ENCODE measurements around the gene SPINK8.

SPINK8 gene

DNA sequence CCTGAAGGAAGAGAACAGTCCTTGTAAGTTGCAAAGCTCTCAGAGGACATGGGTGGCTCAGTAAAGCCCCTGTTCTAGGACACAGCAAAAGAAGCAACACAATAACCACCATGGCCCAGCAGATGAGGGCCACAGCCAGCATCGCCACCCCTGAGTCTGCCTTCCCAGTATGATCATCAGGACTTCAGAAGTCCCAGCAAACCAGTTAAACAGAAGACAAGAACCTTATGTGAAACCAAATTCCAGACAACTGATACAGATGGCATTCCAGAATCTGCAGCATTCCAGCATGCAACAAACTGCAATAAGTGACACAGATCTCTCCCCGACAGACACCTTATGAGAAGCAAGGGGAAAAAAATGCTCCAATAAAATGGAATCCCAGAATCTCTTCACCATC, 30.4 kb downstream of the SPINK8 start (continued):
- TF ChIP-seq, protein P1, sequence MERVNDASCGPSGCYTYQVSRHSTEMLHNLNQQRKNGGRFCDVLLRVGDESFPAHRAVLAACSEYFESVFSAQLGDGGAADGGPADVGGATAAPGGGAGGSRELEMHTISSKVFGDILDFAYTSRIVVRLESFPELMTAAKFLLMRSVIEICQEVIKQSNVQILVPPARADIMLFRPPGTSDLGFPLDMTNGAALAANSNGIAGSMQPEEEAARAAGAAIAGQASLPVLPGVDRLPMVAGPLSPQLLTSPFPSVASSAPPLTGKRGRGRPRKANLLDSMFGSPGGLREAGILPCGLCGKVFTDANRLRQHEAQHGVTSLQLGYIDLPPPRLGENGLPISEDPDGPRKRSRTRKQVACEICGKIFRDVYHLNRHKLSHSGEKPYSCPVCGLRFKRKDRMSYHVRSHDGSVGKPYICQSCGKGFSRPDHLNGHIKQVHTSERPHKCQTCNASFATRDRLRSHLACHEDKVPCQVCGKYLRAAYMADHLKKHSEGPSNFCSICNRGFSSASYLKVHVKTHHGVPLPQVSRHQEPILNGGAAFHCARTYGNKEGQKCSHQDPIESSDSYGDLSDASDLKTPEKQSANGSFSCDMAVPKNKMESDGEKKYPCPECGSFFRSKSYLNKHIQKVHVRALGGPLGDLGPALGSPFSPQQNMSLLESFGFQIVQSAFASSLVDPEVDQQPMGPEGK (CRISPR knock-in tag; IDR thresholded peaks at IDR 0.05; ENCODE audit: borderline replicate concordance) = no peak
- no peak for TF ChIP-seq ESRRG (CRISPR knock-in tag; IDR thresholded peaks at IDR 0.05)
- TF ChIP-seq BACH2 (CRISPR knock-in tag; IDR thresholded peaks at IDR 0.05; ENCODE audit: borderline replicate concordance) = no peak
- no peak for TF ChIP-seq ZFP3 (CRISPR knock-in tag; IDR thresholded peaks at IDR 0.05)
- no peak for TF ChIP-seq TCF4 (CRISPR knock-in tag; IDR thresholded peaks at IDR 0.05; ENCODE audit: borderline replicate concordance)
- TF ChIP-seq, protein P2, sequence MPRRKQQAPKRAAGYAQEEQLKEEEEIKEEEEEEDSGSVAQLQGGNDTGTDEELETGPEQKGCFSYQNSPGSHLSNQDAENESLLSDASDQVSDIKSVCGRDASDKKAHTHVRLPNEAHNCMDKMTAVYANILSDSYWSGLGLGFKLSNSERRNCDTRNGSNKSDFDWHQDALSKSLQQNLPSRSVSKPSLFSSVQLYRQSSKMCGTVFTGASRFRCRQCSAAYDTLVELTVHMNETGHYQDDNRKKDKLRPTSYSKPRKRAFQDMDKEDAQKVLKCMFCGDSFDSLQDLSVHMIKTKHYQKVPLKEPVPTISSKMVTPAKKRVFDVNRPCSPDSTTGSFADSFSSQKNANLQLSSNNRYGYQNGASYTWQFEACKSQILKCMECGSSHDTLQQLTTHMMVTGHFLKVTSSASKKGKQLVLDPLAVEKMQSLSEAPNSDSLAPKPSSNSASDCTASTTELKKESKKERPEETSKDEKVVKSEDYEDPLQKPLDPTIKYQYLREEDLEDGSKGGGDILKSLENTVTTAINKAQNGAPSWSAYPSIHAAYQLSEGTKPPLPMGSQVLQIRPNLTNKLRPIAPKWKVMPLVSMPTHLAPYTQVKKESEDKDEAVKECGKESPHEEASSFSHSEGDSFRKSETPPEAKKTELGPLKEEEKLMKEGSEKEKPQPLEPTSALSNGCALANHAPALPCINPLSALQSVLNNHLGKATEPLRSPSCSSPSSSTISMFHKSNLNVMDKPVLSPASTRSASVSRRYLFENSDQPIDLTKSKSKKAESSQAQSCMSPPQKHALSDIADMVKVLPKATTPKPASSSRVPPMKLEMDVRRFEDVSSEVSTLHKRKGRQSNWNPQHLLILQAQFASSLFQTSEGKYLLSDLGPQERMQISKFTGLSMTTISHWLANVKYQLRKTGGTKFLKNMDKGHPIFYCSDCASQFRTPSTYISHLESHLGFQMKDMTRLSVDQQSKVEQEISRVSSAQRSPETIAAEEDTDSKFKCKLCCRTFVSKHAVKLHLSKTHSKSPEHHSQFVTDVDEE (CRISPR knock-in tag; IDR thresholded peaks at IDR 0.05) = no peak
- no peak for TF ChIP-seq GLIS3 (CRISPR knock-in tag; IDR thresholded peaks at IDR 0.05)
- no peak for TF ChIP-seq ISL1 (CRISPR knock-in tag; IDR thresholded peaks at IDR 0.05)
- TF ChIP-seq ZNF70 (CRISPR knock-in tag; IDR thresholded peaks at IDR 0.05) = no peak
- TF ChIP-seq ZC3H10 (CRISPR knock-in tag; IDR thresholded peaks at IDR 0.05) = no peak
- TF ChIP-seq OSR1 (CRISPR knock-in tag; IDR thresholded peaks at IDR 0.05) = no peak

DNA sequence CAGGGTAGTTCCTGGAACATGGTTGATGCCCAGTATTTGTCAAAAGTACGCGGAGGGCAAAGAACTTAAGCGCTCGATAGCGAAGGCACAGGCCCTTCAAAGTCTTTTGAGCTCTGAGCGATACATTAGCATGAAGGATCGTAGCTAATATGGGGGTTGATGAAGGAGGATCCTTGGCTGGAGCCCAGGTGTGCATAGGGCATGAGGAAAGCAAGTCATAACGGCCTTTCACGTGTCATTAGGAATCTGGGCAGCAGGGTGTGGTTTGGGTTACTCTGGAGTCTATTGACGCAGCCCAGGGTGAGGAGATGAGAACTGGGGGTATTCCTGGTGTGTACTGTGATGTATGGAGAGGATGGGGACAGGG, 31.7 kb downstream of the SPINK8 start:
- no peak for TF ChIP-seq TOX (CRISPR knock-in tag; IDR thresholded peaks at IDR 0.05; ENCODE audit: borderline replicate concordance)
- no peak for TF ChIP-seq ESRRG (CRISPR knock-in tag; IDR thresholded peaks at IDR 0.05)
- no peak for TF ChIP-seq ISL1 (CRISPR knock-in tag; IDR thresholded peaks at IDR 0.05)
- TF ChIP-seq GLIS3 (CRISPR knock-in tag; IDR thresholded peaks at IDR 0.05) = no peak
- TF ChIP-seq ZNF8 (CRISPR knock-in tag; IDR thresholded peaks at IDR 0.05) = no peak
- TF ChIP-seq, protein P3, sequence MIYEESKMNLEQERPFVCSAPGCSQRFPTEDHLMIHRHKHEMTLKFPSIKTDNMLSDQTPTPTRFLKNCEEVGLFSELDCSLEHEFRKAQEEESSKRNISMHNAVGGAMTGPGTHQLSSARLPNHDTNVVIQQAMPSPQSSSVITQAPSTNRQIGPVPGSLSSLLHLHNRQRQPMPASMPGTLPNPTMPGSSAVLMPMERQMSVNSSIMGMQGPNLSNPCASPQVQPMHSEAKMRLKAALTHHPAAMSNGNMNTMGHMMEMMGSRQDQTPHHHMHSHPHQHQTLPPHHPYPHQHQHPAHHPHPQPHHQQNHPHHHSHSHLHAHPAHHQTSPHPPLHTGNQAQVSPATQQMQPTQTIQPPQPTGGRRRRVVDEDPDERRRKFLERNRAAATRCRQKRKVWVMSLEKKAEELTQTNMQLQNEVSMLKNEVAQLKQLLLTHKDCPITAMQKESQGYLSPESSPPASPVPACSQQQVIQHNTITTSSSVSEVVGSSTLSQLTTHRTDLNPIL (CRISPR knock-in tag; IDR thresholded peaks at IDR 0.05; ENCODE audit: low read depth) = no peak
- TF ChIP-seq PPARA (CRISPR knock-in tag; IDR thresholded peaks at IDR 0.05; ENCODE audit: borderline replicate concordance) = no peak
- no peak for TF ChIP-seq BACH2 (CRISPR knock-in tag; IDR thresholded peaks at IDR 0.05; ENCODE audit: borderline replicate concordance)
- TF ChIP-seq ZNF565 (CRISPR knock-in tag; conservative IDR thresholded peaks at IDR 0.05; ENCODE audit: low read depth) = no peak
- no peak for TF ChIP-seq TCF4 (CRISPR knock-in tag; IDR thresholded peaks at IDR 0.05; ENCODE audit: borderline replicate concordance)
- TF ChIP-seq, protein P2 (CRISPR knock-in tag; IDR thresholded peaks at IDR 0.05) = no peak
- no peak for TF ChIP-seq CSDC2 (CRISPR knock-in tag; IDR thresholded peaks at IDR 0.05)
- no peak for TF ChIP-seq ZFP30 (CRISPR knock-in tag; IDR thresholded peaks at IDR 0.05)
- no peak for TF ChIP-seq SNAI2 (CRISPR knock-in tag; IDR thresholded peaks at IDR 0.05)
- no peak; the same call in 2 of the 3 replicates for ATAC-seq

DNA sequence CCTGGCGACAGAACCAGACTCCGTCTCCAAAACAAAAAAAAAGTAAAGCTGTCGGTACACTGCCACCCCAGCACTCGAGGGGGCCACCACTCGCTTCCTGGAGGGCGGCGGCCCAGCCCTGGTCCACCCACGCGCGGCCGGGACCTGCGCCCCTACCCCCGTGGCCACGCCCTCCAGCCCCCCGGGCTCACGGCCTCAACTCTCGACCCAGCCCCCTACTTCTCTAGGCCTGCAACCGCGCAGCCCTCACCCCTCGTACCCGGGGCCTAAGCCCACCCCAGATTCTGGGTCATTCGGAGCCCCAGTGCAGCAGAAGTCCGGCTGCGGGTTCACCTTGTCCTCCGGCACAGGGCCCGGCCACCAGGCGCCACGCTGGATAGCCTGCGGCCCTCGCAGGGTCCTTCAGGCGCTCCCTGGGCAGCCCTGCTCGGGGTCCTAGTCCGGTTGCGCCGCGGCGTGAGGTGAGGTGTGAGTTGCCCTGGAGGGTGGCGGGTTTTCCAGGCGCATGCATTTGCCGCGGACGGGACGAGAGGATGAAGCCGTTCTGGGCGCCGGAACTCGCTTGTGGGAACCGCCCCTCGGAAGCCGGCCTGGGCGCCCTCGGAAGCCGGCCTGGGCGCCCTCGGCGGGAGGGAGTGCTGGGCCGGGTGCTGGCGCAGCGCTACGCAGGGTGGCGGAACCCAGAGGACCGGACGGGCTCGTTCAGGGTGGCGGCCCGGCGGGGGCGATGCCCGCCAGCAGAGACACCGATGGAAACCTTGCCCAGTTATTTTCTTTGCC, 32.3 kb downstream of the SPINK8 start, which contains the start of gene NME6:
Gene NME6, minus strand, starts transcription at position 348 of the 780 bp plus-strand sequence.
- peak; percentile 98 for ATAC-seq
- TF ChIP-seq, protein P3 (CRISPR knock-in tag; IDR thresholded peaks at IDR 0.05; ENCODE audit: low read depth) = no peak
- TF ChIP-seq ESRRG (CRISPR knock-in tag; IDR thresholded peaks at IDR 0.05) (no peak), ZNF565 (CRISPR knock-in tag; conservative IDR thresholded peaks at IDR 0.05; ENCODE audit: low read depth) (no peak), ZFP30 (CRISPR knock-in tag; IDR thresholded peaks at IDR 0.05) (no peak), RARB (CRISPR knock-in tag; IDR thresholded peaks at IDR 0.05) (no peak), ISL1 (CRISPR knock-in tag; IDR thresholded peaks at IDR 0.05) (0 out of 2 replicates have a peak, but pooled peaks have one; percentile 7), ZNF70 (CRISPR knock-in tag; IDR thresholded peaks at IDR 0.05) (no peak), ZC3H10 (CRISPR knock-in tag; IDR thresholded peaks at IDR 0.05) (no peak)
